HepG2 (cell line): ENCODE results near the gene ULK3.

ENCODE experiments used
- BRCA1 ChIP-seq: sonication (generic); formaldehyde crosslinking; IDR thresholded peaks from 2 replicates; pipeline ENCODE4 v1.4.0; 2020; ENCODE audit warnings: missing genetic modification reagents
- FLYWCH1 ChIP-seq: sonication (generic); formaldehyde crosslinking; IDR thresholded peaks from 2 replicates; pipeline ENCODE4 v1.8.1; 2023; ENCODE audit warnings: mild to moderate bottlenecking, missing genetic modification reagents
- REPIN1 ChIP-seq: sonication (generic); formaldehyde crosslinking; IDR thresholded peaks from 2 replicates; pipeline ENCODE4 v1.8.0; 2022; ENCODE audit warnings: missing genetic modification reagents, low read depth, mild to moderate bottlenecking, borderline replicate concordance
- ZNF274 ChIP-seq: sonication (generic); formaldehyde crosslinking; IDR thresholded peaks from 2 replicates; pipeline ENCODE4 v1.5.1; 2020; ENCODE audit warnings: mild to moderate bottlenecking, missing genetic modification reagents
- ZNF549 ChIP-seq: sonication (generic); formaldehyde crosslinking; IDR thresholded peaks from 2 replicates; pipeline ENCODE4 v1.5.0; 2020; ENCODE audit warnings: missing genetic modification reagents
- TF ChIP-seq, protein P1 (sequence below): sonication (generic); formaldehyde crosslinking; IDR thresholded peaks from 2 replicates; pipeline ENCODE4 v1.4.0; 2020; ENCODE audit warnings: low read depth, missing genetic modification reagents
- TF ChIP-seq, protein P2 (sequence below): sonication (generic); formaldehyde crosslinking; IDR thresholded peaks from 2 replicates; pipeline ENCODE4 v1.5.0; 2020; ENCODE audit warnings: mild to moderate bottlenecking, missing genetic modification reagents, moderate library complexity

DNA sequence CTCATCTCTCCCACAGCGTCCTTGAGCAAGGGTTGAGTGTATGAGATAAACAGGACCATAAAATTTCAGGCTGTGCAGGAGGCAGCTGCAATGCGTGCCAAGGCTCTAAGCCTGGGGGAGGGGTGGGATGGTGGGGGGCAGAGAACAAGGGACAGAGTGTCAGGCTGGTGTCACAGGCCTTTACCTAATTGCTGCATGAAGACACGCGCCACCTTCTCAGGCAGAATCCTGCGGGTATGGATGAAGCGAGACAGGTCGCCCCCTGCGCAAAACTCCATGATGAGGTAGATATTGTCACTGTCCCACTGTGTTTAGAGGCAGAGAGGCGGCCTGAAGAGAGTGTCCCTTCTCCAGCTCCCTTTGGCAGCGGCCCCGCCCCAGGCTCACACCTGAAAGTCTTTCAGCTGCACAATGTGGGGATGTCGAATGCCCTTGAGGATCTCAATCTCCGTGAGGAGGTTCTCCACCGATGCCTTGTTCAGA lies 1.0 kb downstream of the ULK3 start:
- TF ChIP-seq, protein P1, sequence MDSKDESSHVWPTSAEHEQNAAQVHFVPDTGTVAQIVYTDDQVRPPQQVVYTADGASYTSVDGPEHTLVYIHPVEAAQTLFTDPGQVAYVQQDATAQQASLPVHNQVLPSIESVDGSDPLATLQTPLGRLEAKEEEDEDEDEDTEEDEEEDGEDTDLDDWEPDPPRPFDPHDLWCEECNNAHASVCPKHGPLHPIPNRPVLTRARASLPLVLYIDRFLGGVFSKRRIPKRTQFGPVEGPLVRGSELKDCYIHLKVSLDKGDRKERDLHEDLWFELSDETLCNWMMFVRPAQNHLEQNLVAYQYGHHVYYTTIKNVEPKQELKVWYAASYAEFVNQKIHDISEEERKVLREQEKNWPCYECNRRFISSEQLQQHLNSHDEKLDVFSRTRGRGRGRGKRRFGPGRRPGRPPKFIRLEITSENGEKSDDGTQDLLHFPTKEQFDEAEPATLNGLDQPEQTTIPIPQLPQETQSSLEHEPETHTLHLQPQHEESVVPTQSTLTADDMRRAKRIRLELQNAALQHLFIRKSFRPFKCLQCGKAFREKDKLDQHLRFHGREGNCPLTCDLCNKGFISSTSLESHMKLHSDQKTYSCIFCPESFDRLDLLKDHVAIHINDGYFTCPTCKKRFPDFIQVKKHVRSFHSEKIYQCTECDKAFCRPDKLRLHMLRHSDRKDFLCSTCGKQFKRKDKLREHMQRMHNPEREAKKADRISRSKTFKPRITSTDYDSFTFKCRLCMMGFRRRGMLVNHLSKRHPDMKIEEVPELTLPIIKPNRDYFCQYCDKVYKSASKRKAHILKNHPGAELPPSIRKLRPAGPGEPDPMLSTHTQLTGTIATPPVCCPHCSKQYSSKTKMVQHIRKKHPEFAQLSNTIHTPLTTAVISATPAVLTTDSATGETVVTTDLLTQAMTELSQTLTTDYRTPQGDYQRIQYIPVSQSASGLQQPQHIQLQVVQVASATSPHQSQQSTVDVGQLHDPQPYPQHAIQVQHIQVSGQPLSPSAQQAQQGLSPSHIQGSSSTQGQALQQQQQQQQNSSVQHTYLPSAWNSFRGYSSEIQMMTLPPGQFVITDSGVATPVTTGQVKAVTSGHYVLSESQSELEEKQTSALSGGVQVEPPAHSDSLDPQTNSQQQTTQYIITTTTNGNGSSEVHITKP (CRISPR knock-in tag), result no peak
- TF ChIP-seq BRCA1 (no peak), FLYWCH1 (CRISPR knock-in tag) (no peak), REPIN1 (CRISPR knock-in tag) (no peak), ZNF274 (no peak), ZNF549 (no peak)
- TF ChIP-seq, protein P2, sequence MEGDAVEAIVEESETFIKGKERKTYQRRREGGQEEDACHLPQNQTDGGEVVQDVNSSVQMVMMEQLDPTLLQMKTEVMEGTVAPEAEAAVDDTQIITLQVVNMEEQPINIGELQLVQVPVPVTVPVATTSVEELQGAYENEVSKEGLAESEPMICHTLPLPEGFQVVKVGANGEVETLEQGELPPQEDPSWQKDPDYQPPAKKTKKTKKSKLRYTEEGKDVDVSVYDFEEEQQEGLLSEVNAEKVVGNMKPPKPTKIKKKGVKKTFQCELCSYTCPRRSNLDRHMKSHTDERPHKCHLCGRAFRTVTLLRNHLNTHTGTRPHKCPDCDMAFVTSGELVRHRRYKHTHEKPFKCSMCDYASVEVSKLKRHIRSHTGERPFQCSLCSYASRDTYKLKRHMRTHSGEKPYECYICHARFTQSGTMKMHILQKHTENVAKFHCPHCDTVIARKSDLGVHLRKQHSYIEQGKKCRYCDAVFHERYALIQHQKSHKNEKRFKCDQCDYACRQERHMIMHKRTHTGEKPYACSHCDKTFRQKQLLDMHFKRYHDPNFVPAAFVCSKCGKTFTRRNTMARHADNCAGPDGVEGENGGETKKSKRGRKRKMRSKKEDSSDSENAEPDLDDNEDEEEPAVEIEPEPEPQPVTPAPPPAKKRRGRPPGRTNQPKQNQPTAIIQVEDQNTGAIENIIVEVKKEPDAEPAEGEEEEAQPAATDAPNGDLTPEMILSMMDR (CRISPR knock-in tag), result no peak
